Activated CD8-positive, alpha-beta T cell treated with anti-CD3 and anti-CD28 coated beads for 36 hours (primary cell): Measurements from ENCODE around the gene ARPC1B. TPM values are rescaled to one million over a fixed set of nuclear protein-coding genes. Genes with fewer than 3 reads are reported as not detected.

Source experiments
- ATAC-seq: fragments of 200-7000 bp; cut with Tn5 transposase; one replicate; pipeline ENCODE4 v1.10.0; 2021; ENCODE audit warnings: mild to moderate bottlenecking, moderate library complexity
- CTCF ChIA-PET: fragments of 350-600 bp; sonication (Branson Sonifier 250); formaldehyde crosslinking; loops from one replicate; lab custom pipeline; 2021; ENCODE audit warnings: antibody characterized with exemption; lab: Charles Lee
- POLR2A ChIA-PET: fragments of 350-600 bp; sonication (Branson Sonifier 250); formaldehyde crosslinking; loops from one replicate; lab custom pipeline; 2021; ENCODE audit warnings: antibody characterized with exemption; lab: Charles Lee
- DNase-seq: peaks from one replicate; pipeline ENCODE4 v3.0.0-alpha.2; 2020
- H3K27ac Mint-ChIP-seq: one replicate; pipeline ENCODE4 v1.8.0; 2021; ENCODE audit warnings: mild to moderate bottlenecking, mixed read lengths
- H3K27me3 Mint-ChIP-seq: one replicate; pipeline ENCODE4 v1.8.0; 2021; ENCODE audit warnings: mixed read lengths
- H3K36me3 Mint-ChIP-seq: one replicate; pipeline ENCODE4 v1.8.0; 2021; ENCODE audit warnings: low read depth, mixed read lengths
- H3K4me1 Mint-ChIP-seq: one replicate; pipeline ENCODE4 v1.8.0; 2021; ENCODE audit warnings: low read depth, mixed read lengths
- H3K4me3 Mint-ChIP-seq: one replicate; pipeline ENCODE4 v1.8.0; 2021; ENCODE audit warnings: mild to moderate bottlenecking, moderate library complexity, mixed read lengths
- H3K9me3 Mint-ChIP-seq: one replicate; pipeline ENCODE4 v1.8.0; 2021; ENCODE audit warnings: mixed read lengths
- intact Hi-C: fragments of 100-400 bp; cut with micrococcal nuclease; formaldehyde crosslinking; loops from one replicate; pipeline ENCODE4 v1.10.0; 2022
- total RNA-seq, 2 experiments: library from RNA; stranded (reverse); gene quantifications; one replicate each; pipeline ENCODE4 v1.2.3, GENCODE V29; 2021
- TF ChIP-seq, protein P1 (sequence below): fragments of 200-600 bp; IDR thresholded peaks from one replicate; pipeline ENCODE4 v1.8.0; 2022; ENCODE audit warnings: antibody characterized with exemption, mild to moderate bottlenecking

ARPC1B gene
- total RNA-seq, 2 experiments from 2014 or later, result 304 to 307 TPM

GRCh38 chr7:99383791-99384370 is 9.4 kb downstream of the ARPC1B start:
- TF ChIP-seq, protein P1, sequence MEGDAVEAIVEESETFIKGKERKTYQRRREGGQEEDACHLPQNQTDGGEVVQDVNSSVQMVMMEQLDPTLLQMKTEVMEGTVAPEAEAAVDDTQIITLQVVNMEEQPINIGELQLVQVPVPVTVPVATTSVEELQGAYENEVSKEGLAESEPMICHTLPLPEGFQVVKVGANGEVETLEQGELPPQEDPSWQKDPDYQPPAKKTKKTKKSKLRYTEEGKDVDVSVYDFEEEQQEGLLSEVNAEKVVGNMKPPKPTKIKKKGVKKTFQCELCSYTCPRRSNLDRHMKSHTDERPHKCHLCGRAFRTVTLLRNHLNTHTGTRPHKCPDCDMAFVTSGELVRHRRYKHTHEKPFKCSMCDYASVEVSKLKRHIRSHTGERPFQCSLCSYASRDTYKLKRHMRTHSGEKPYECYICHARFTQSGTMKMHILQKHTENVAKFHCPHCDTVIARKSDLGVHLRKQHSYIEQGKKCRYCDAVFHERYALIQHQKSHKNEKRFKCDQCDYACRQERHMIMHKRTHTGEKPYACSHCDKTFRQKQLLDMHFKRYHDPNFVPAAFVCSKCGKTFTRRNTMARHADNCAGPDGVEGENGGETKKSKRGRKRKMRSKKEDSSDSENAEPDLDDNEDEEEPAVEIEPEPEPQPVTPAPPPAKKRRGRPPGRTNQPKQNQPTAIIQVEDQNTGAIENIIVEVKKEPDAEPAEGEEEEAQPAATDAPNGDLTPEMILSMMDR, result no peak
- intact Hi-C loops, result no loop called here
- ChIA-PET CTCF (interaction anchor here (1.3 kb wide), 1 partner anchor 23 kb away, joined by 3 read pairs; no protein-coding TSS in a partner anchor), POLR2A (interaction anchor here (0.6 to 1.4 kb wide), 2 partner anchors 10 to 24 kb away, joined by 3 to 6 read pairs; partner anchors contain the start of gene PDAP1)
- ATAC-seq (no peak), DNase-seq (peak; percentile 42)
- Mint-ChIP-seq H3K9me3 (no peaks in the 10 kb centered on the region), H3K4me1 (peaks cover 55% of the 10 kb centered on the region), H3K27ac (peak overlapping the region; percentile 89), H3K27me3 (no peaks in the 10 kb centered on the region), H3K4me3 (no peak overlapping the region), H3K36me3 (peaks cover 55% of the 10 kb centered on the region)

- Mint-ChIP-seq H3K27ac (peak overlapping the region; percentile 89), H3K9me3 (no peaks in the 10 kb centered on the region), H3K4me3 (no peak overlapping the region), H3K4me1 (peaks cover 48% of the 10 kb centered on the region), H3K27me3 (no peaks in the 10 kb centered on the region), H3K36me3 (peaks cover 53% of the 10 kb centered on the region)
- ChIA-PET POLR2A (interaction anchor here (0.6 kb wide), 1 partner anchor 10 kb away, joined by 3 read pairs; no protein-coding TSS in a partner anchor), CTCF (no interaction called here)
- ATAC-seq, result no peak
- intact Hi-C loops, result no loop called here
- TF ChIP-seq, protein P1, result no peak
- no peak for DNase-seq
Observed at GRCh38 chr7:99384523-99384922, 10.0 kb downstream of the ARPC1B start.

- intact Hi-C loops, result no loop called here
- CTCF ChIA-PET, result interaction anchor here (0.6 to 1.9 kb wide), 3 partner anchors 20 to 60 kb away, joined by 3 to 7 read pairs (median 7); partner anchors contain the start of gene ARPC1A
- peak overlapping the region; percentile 75 for H3K27ac Mint-ChIP-seq
- no peak overlapping the region for H3K4me3 Mint-ChIP-seq
- no peaks in the 10 kb centered on the region for H3K9me3 Mint-ChIP-seq
- no peak for DNase-seq
- peaks cover 39% of the 10 kb centered on the region for H3K4me1 Mint-ChIP-seq
- H3K36me3 Mint-ChIP-seq, result peaks cover 46% of the 10 kb centered on the region
- POLR2A ChIA-PET, result interaction anchor here (0.8 to 4.8 kb wide), 4 partner anchors 8 to 22 kb away, joined by 3 to 17 read pairs (median 4); partner anchors contain the start of gene PDAP1
- TF ChIP-seq, protein P1, result no peak
- no peak for ATAC-seq
- H3K27me3 Mint-ChIP-seq, result no peaks in the 10 kb centered on the region
Observed at GRCh38 chr7:99385564-99385963, 11.0 kb downstream of the ARPC1B start.

DNA sequence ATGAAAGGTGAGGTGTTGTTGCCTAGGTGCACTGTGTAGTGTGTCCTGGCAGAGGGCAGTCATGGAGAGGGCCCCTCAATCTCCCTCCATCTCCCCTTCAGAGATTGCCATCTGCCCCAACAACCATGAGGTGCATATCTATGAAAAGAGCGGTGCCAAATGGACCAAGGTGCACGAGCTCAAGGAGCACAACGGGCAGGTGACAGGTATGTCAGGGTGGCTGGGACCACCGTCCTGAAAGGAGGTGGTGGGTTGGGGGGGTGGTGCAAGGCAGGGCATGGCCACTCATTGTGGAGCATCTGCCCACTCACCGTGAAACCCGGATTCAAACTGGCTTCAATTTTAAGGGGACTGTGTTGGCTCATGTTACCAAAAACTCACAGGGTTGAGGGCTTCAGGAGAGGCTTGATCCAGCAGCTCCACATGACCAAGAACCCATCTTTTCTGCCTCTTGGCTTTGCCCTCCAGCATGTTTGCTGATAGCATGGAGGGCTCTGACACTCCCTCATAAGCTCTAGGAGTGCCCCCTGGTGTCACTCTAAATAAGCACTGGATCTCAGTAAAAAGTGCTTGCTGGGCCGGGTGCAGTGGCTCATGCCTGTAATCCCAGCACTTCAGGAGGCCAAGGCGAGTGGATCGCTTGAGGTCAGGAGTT is 12.2 kb downstream of the ARPC1B start:
- no peaks in the 10 kb centered on the region for H3K9me3 Mint-ChIP-seq
- H3K36me3 Mint-ChIP-seq, result peaks cover 47% of the 10 kb centered on the region
- intact Hi-C loops, result no loop called here
- POLR2A ChIA-PET, result interaction anchor here (1.0 to 4.8 kb wide), 6 partner anchors 8 to 23 kb away, joined by 3 to 17 read pairs (median 4); partner anchors contain the start of genes BUD31 and PDAP1
- H3K27ac Mint-ChIP-seq, result peak overlapping the region; percentile 75
- ATAC-seq (peak; percentile 64), DNase-seq (peak; percentile 60)
- TF ChIP-seq, protein P1, result peak; percentile 56
- CTCF ChIA-PET, result interaction anchor here (0.9 to 1.9 kb wide), 6 partner anchors 10 to 61 kb away, joined by 3 to 7 read pairs (median 4); partner anchors contain the start of gene ARPC1A
- H3K4me3 Mint-ChIP-seq, result no peak overlapping the region
- no peaks in the 10 kb centered on the region for H3K27me3 Mint-ChIP-seq
- peaks cover 29% of the 10 kb centered on the region for H3K4me1 Mint-ChIP-seq
